Measurements from ENCODE around the gene CCDC90B. TPM values are rescaled to one million over a fixed set of nuclear protein-coding genes. Genes with fewer than 3 reads are reported as not detected.

CCDC90B gene
- total RNA-seq, 1 donor from 2014 or later: 8.2 TPM

DNA sequence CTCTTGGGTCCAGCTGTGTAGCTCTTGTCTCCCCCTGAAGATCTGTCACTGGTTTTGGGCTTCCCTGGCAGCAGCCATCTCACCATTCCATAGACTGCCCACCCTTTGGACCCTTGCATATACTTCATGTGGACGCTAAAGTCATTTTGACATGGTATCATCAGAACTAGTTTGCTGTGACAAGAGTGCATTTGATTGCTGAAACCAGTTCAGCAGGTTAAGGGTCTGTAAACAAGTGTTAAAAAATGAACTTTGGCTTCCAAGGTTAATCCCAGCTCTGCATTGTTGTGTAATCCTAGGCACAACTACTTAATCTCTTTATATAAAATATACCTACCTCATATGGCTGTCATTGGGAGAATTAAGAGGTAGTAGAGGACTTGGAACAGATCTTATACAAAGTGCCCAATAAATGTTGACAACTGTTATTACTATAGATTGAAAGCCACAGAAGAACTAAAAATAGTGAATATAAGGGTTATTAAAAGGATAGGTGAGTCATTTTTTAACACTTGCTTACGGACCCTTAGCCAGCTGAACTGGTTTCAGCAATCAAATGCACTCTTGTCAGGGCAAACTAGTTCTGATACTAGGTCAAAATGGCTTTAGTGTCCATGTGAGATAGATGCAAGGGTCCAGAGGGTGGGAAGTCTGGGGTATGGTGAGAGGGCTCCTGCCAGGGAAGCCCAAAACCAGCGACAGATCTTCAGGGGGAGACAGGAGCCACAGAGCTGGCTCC, 29.4 kb downstream of the CCDC90B start:
- Histone ChIP-seq H3K27me3 (no peaks in the 10 kb centered on the region), H3K4me3 (no peak overlapping the region), H3K9me3 (no peaks in the 10 kb centered on the region), H3K4me1 (peaks cover 0 to 6% of the 10 kb centered on the region in 2 donors), H3K27ac (peak overlapping the region; percentile 53 to 57), H3K36me3 (peaks cover 3 to 20% of the 10 kb centered on the region in 2 donors)
- no peak for DNase-seq (ENCODE audit: low spot score in 2 of 2)
- intact Hi-C loops (cut with DNase I): no loop called here
- TF ChIP-seq, protein P1, sequence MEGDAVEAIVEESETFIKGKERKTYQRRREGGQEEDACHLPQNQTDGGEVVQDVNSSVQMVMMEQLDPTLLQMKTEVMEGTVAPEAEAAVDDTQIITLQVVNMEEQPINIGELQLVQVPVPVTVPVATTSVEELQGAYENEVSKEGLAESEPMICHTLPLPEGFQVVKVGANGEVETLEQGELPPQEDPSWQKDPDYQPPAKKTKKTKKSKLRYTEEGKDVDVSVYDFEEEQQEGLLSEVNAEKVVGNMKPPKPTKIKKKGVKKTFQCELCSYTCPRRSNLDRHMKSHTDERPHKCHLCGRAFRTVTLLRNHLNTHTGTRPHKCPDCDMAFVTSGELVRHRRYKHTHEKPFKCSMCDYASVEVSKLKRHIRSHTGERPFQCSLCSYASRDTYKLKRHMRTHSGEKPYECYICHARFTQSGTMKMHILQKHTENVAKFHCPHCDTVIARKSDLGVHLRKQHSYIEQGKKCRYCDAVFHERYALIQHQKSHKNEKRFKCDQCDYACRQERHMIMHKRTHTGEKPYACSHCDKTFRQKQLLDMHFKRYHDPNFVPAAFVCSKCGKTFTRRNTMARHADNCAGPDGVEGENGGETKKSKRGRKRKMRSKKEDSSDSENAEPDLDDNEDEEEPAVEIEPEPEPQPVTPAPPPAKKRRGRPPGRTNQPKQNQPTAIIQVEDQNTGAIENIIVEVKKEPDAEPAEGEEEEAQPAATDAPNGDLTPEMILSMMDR (IDR thresholded peaks at IDR 0.05): no peak

DNA sequence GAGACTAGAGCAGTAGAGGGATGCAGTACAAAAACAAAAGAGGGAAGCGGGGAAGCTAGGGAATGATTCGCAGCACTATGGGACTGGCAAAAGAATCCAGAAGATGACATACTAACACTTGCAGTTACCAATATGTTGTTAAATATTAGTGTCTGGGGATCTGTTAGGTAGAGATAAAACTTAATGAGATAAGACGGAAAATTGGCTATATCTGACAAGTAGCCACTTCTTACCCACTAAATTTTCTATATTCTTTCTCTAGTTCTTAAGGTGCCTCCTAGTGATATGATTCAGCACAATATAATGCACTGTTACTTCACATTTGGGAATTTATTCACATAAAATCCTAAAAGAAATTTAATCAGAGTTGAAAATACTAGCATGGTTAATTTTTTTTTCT, 30.8 kb downstream of the CCDC90B start:
- H3K27me3 ChIP-seq: no peaks in the 10 kb centered on the region
- H3K4me3 ChIP-seq: no peak overlapping the region
- peaks cover 3 to 17% of the 10 kb centered on the region in 2 donors for H3K36me3 ChIP-seq
- no peaks in the 10 kb centered on the region for H3K9me3 ChIP-seq
- intact Hi-C loops (cut with DNase I): no loop called here
- TF ChIP-seq, protein P1 (IDR thresholded peaks at IDR 0.05): no peak
- no peak for DNase-seq (ENCODE audit: low spot score in 2 of 2)
- peaks cover 0 to 6% of the 10 kb centered on the region in 2 donors for H3K4me1 ChIP-seq
- H3K27ac ChIP-seq: no peak overlapping the region

DNA sequence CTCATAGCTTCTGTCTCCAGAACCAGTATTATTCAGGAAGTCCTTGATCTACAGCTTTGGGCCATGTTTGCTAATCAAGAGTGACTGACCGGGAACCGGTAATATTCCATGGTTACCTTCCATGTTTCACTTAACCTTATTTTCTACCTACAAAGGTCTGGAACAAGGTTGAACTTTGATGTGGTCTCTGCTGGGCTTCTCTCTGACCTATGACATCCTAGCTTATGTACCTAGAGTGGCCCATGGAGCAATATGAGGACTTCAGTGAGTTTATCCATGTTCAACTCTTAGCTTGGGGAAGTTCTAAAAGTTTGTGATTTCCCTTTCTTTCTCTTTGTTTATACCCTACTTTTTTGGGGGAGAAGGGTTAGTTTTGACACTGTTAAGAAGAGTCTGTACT, 33.2 kb downstream of the CCDC90B start:
- no peak for DNase-seq (ENCODE audit: low spot score in 2 of 2)
- intact Hi-C loops (cut with DNase I): loop anchor here (5.0 kb wide), 1 partner anchor 346 kb away; no protein-coding TSS in a partner anchor

DNA sequence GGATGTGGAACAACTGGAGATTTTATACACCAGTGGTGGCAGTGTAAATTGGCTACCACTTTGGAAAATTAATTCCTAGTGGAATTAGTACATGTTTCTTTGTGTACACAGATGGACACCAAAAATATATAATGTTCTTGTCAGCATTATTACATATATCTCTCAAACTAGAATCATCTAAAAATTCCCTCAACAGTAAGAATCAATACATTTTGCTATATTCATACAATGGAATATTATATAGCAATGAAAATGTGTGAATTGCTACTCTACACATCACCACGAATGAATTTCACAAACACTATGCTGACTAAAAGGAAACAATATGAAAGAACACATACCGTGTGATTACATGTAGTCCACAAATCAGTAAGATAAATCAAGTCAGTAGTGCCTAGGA, 33.9 kb downstream of the CCDC90B start:
- H3K27ac ChIP-seq: no peak overlapping the region
- H3K36me3 ChIP-seq: peaks cover 3% of the 10 kb centered on the region in 2 donors
- TF ChIP-seq, protein P1 (IDR thresholded peaks at IDR 0.05): no peak
- no peaks in the 10 kb centered on the region for H3K9me3 ChIP-seq
- DNase-seq (ENCODE audit: low spot score in 2 of 2): no peak
- intact Hi-C loops (cut with DNase I): loop anchor here (5.0 kb wide), 1 partner anchor 345 kb away; no protein-coding TSS in a partner anchor
- no peaks in the 10 kb centered on the region for H3K27me3 ChIP-seq
- H3K4me3 ChIP-seq: no peak overlapping the region
- peaks cover 0 to 9% of the 10 kb centered on the region in 2 donors for H3K4me1 ChIP-seq

More for the DNA sequence above, 33.2 kb downstream of the CCDC90B start:
- peaks cover 0 to 9% of the 10 kb centered on the region in 2 donors for H3K4me1 ChIP-seq
- TF ChIP-seq, protein P1 (IDR thresholded peaks at IDR 0.05): no peak
- no peaks in the 10 kb centered on the region for H3K9me3 ChIP-seq
- H3K27ac ChIP-seq: no peak overlapping the region
- H3K4me3 ChIP-seq: no peak overlapping the region
- H3K36me3 ChIP-seq: peaks cover 3% of the 10 kb centered on the region in 2 donors
- H3K27me3 ChIP-seq: no peaks in the 10 kb centered on the region

DNA sequence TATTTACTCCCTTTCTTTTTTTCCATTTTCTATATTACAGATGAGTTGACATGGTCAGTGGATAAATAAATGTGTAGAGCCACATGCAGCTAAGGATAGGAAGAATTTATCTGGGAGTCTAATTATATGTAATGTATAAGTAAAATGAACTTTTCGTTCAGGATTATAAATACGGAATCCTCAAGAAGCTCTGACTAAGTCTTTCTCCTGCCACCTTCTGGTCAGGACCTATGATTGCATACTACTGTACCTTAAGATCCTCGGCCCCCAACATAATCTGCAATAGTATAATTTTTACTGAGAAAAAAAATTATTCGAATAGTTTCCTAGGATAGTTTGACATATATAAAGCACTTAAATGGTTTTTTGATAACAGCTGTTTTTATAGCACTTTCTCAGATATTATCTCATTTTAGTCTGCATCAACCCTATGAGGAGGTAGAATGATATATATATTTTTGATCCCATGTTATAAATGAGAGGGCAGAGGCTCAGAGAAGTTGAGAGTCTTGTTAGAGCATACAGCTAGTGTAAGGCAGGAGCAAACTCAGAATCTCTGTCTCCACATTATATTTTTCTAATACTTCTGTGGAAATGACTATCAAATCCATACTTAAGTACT, 36.1 kb downstream of the CCDC90B start:
- Histone ChIP-seq H3K4me3 (no peak overlapping the region), H3K9me3 (no peaks in the 10 kb centered on the region), H3K27ac (no peak overlapping the region), H3K4me1 (peaks cover 0 to 7% of the 10 kb centered on the region in 2 donors), H3K36me3 (peaks cover 0 to 10% of the 10 kb centered on the region in 2 donors), H3K27me3 (no peaks in the 10 kb centered on the region)
- DNase-seq (ENCODE audit: low spot score in 2 of 2): no peak
- TF ChIP-seq, protein P1 (IDR thresholded peaks at IDR 0.05): peak; percentile 39 to 66 (median 43)
- intact Hi-C loops (cut with DNase I): loop anchor here (5.0 kb wide), 1 partner anchor 343 kb away; no protein-coding TSS in a partner anchor

Data from ascending aorta (tissue), 2 donors.